NCI-H748 (cell line): ENCODE data around the gene NPTN.
"Not testable (repeated sequence)": the region's sequence is repeated elsewhere in the genome, so short reads cannot be mapped to it uniquely, and the experiment has no call there.

Experiments
- DNase-seq: peaks from one replicate; lab custom pipeline; 2025; ENCODE audit not compliant: unreplicated experiment; lab: John Stamatoyannopoulos, UW

The NPTN gene

GRCh38 chr15:73573037-73573436, 60.2 kb downstream of the NPTN start:
- DNase-seq: no peak

GRCh38 chr15:73572296-73572695, 60.9 kb downstream of the NPTN start:
- no peak for DNase-seq

DNA sequence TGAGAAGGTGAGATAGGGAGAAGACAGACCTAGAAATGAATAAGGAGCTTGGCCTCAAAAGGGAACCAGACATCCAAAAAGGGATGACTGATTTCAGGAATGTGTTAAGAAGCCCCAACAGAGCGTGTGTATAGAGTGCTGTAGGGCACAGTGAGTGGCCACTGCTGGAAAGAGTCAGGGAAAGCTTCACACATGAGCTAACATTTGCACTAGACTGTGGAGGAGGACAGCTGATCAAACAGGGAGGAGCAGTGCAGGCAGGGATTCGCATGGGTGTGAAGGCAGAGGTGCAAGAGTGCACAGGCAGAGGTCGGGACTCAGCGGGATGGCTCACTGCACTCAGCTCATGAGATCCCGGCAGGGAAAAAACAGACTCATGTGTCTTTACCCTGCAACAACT, 61.8 kb downstream of the NPTN start:
- peak; percentile 62 for DNase-seq

GRCh38 chr15:73570355-73571032, 62.7 kb downstream of the NPTN start:
- no peak for DNase-seq

DNA sequence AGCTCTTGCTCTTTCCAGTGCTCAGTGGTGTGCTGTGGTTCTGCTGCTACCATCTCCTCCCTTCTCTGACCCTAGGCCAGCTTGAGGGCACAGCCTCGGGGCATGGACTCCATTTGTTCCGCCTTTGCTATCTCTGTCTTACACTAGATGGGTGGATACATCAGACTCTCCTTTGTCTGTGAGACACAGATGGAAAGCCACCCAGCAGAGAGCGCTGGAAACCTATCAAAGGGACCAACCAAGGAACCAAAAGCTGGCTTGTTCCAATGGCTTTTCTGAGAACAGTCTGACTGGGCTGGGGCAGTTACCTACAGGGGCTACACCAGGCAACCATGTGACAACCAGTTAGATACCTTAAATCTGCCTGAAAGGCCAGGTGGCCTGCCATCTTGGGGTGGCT, 63.8 kb downstream of the NPTN start:
- no peak for DNase-seq

- no peak for DNase-seq
Observed at GRCh38 chr15:73568564-73569280, 64.5 kb downstream of the NPTN start.

DNA sequence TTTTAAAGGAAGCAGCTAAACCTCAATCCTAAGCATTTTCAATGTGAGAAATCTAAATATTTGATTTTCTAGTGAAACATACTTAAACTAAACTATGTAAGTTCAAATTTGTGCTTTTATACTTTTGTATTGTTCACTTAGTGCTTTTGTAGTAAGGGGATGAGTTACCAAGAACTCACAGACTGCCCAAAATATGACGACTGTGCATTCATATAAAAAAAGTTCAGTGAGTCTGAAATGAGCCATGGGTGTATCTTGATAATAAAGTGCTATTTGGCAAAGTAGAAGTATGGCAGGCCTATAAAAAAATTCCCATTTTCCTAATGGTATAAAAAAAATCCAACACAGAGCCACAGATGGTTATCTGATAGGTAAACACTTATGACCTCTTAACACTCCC, 66.2 kb downstream of the NPTN start:
- no peak for DNase-seq

GRCh38 chr15:73564255-73564654, 68.9 kb downstream of the NPTN start:
- DNase-seq: no peak

DNA sequence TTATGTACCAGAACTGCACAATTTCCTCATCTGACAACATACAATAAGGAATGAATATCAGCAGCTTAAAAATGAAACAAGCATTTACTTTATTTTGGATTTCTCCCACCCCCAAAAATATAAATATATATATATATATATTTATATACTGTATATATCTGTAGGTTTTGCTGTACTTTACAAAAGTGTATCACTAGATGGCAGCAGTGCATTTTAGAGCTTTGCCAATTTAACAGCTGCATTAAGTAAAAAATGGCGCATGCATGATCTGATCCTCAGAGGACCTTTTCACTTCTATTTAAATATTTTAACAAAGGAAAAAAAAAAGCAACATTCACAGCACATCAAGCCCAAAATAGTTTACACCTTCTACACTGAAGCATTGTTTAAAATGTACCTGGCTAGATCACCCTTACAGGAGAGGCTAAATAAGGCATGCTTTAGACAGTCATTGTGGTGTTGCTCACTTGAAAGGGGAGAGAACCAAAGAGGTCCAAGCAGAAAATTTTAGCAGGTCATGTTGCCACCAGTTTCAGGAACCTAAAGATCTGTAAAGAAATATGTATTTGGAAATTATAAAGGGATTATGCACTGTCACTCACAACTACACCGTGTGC, 72.6 kb downstream of the NPTN start:
- peak; percentile 60 for DNase-seq

- no peak for DNase-seq
Observed at GRCh38 chr15:73558529-73558928, 74.7 kb downstream of the NPTN start.

DNA sequence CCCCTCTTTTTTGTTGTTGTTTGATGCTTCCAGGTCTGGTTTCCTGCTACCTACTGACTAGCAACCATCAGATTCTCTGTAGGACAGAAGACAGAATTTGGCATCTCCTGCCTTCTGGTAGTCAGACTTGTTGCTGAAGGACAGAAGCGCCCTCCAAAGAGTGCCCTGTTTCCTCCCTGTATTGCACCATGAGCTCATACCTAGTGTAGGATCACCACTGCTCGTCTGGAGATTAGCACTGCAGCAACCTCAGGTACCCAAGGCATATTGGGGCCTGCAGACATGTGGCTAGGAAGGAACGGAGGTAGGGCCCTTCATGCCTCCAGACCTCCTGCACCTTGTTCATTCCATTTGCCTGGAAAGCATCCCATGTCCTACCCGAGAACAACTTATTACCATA, 78.1 kb downstream of the NPTN start:
- no peak for DNase-seq

GRCh38 chr15:73550190-73550589, 83.0 kb downstream of the NPTN start:
- DNase-seq: no peak

GRCh38 chr15:73548925-73549324, 84.3 kb downstream of the NPTN start:
- DNase-seq: not testable (repeated sequence)

- DNase-seq: no peak
Observed at GRCh38 chr15:73541479-73541878, 91.7 kb downstream of the NPTN start.

DNA sequence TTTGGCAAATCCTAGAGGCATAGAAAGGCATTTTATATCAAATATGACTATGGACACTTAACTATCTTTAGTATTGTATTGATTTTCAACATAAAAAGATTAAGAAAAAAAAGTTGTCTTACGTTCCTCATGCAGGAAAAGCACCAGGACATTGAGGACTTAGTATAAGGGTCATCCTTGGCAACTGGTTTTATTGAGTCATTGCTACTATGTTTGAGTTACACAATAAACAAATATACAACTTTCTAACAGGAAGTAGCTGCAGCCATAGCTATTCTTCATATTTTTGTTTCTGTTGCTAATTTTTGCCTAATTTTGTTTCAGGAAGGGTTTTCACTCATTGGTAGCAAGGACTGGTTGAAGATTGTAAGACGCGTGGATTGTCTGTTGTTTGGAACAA, 93.0 kb downstream of the NPTN start:
- no peak for DNase-seq

GRCh38 chr15:73539212-73540128, 93.7 kb downstream of the NPTN start:
- DNase-seq: no peak

- no peak for DNase-seq
Observed at GRCh38 chr15:73538563-73539211, 94.5 kb downstream of the NPTN start.

GRCh38 chr15:73538123-73538522, 95.1 kb downstream of the NPTN start:
- no peak for DNase-seq

DNA sequence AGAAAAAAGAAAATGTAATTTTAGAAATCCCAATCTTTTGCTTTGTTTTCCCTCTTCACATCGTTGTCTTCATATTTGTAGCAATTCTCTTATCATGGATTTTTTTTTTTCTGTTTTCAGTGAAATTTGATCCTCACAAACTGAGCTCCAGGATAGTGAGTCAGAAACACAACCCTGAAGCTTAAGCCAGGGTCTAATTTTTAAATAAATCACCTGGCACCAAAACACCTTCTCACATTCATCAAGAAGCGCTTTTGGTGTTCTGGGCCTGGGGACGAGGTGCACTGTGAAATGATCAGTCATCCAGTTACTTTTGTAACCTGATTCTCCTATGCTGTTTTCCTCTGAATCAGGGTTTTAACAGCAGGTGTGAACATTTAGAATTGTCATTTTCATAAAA, 102.5 kb downstream of the NPTN start:
- no peak for DNase-seq

DNA sequence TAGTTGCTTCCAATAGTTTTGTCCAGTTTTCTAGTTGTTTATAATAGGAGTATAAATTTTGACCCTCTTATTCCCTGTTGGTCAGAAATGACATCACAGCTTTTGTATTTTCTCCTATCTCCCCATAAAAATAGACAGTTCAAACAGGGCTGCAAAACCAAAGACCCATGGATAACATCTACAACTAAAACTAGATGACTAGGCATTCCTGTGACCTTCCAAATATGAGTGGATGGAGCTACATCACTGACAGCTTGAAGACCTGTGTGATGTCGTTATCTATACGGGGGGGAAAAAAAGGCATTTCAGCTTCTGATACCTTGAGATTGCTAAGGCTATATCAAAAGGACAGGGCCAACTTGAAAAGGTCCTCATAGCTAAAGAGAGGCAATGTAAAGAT, 105.6 kb downstream of the NPTN start:
- no peak for DNase-seq

- DNase-seq: no peak
Observed at GRCh38 chr15:73524919-73525318, 108.3 kb downstream of the NPTN start.
